K562 (cell line): ENCODE data around the gene OSCP1. TPM values are rescaled to one million over a fixed set of nuclear protein-coding genes. Genes with fewer than 3 reads are reported as not detected.

Source experiments
- CHD2 ChIP-seq: IDR thresholded peaks from 2 replicates; pipeline ENCODE4 v1.6.1; 2011; ENCODE audit warnings: low read depth, low read length
- HDAC3 ChIP-seq: fragments of 450-650 bp; IDR thresholded peaks from 2 replicates; pipeline ENCODE4 v1.6.1; 2018; ENCODE audit warnings: borderline replicate concordance, mild to moderate bottlenecking, moderate library complexity; ENCODE audit not compliant: partially characterized antibody
- HDAC6 ChIP-seq: IDR thresholded peaks from 2 replicates; pipeline ENCODE4 v1.6.1; 2012; ENCODE audit warnings: low read depth, mild to moderate bottlenecking, control low read depth, inconsistent platforms, low read length, moderate library complexity
- MLX ChIP-seq, 2 experiments: fragments of 450-650 bp in 1 of 2; sonication (generic) in 1 of 2; formaldehyde crosslinking; conservative IDR thresholded peaks; 2 replicates each; pipeline versions ENCODE4 v1.4.0 to v1.8.1; 2020 to 2022; ENCODE audit warnings: mild to moderate bottlenecking in 1 of 2, missing genetic modification reagents in 1 of 2
- MNT ChIP-seq, 2 experiments: fragments of 450-650 bp; conservative IDR thresholded peaks; 2 replicates each; pipeline ENCODE4 v1.6.1; 2017; ENCODE audit warnings: mild to moderate bottlenecking in 2 of 2, moderate library complexity in 2 of 2
- NCOA2 ChIP-seq, 2 experiments: fragments of 450-650 bp; IDR thresholded peaks; 2 replicates each; pipeline ENCODE4 v1.6.1; 2018; ENCODE audit warnings: mild to moderate bottlenecking in 2 of 2, moderate library complexity in 1 of 2; ENCODE audit not compliant: partially characterized antibody in 2 of 2
- NELFE ChIP-seq: IDR thresholded peaks from 2 replicates; pipeline ENCODE4 v1.6.1; 2011; ENCODE audit warnings: mild to moderate bottlenecking; ENCODE audit not compliant: insufficient read depth, insufficient read length
- NKRF ChIP-seq: fragments of 450-650 bp; IDR thresholded peaks from 2 replicates; pipeline ENCODE4 v1.6.1; 2016; ENCODE audit warnings: borderline replicate concordance
- NR3C1 ChIP-seq: sonication (generic); formaldehyde crosslinking; IDR thresholded peaks from 2 replicates; pipeline ENCODE4 v1.8.1; 2022; ENCODE audit warnings: missing genetic modification reagents
- RFX1 ChIP-seq: fragments of 450-650 bp; IDR thresholded peaks from 2 replicates; pipeline ENCODE4 v1.6.1; 2016; ENCODE audit warnings: mild to moderate bottlenecking, moderate library complexity
- TAF1 ChIP-seq: IDR thresholded peaks from 2 replicates; pipeline ENCODE4 v1.6.1; 2011; ENCODE audit warnings: mild to moderate bottlenecking, low read length, moderate library complexity; ENCODE audit not compliant: insufficient read depth, control insufficient read depth, severe bottlenecking; ENCODE audit errors: extremely low read depth
- TAF7 ChIP-seq: fragments of 450-650 bp; IDR thresholded peaks from 2 replicates; pipeline ENCODE4 v1.6.1; 2016; ENCODE audit warnings: missing genetic modification characterization, missing compliant biosample characterization
- ZMIZ1 ChIP-seq, 2 experiments: fragments of 150-350 bp in 1 of 2; IDR thresholded peaks; 2 replicates each; pipeline ENCODE4 v1.6.1; 2012 to 2016; ENCODE audit warnings: low read depth in 2 of 2, low read length in 2 of 2, mild to moderate bottlenecking in 1 of 2, moderate library complexity in 1 of 2
- ZNF239 ChIP-seq: fragments of 250-450 bp; sonication (Bioruptor Pico); IDR thresholded peaks from 2 replicates; pipeline ENCODE4 v1.4.0; 2020; ENCODE audit warnings: mild to moderate bottlenecking
- ZNF511 ChIP-seq: sonication (generic); formaldehyde crosslinking; IDR thresholded peaks from 2 replicates; pipeline ENCODE4 v1.8.0; 2022; ENCODE audit warnings: mild to moderate bottlenecking, missing genetic modification reagents
- ZNF644 ChIP-seq: fragments of 200-800 bp; sonication (Bioruptor generic); IDR thresholded peaks from 2 replicates; pipeline ENCODE4 v1.6.1; 2016; ENCODE audit warnings: low read depth, missing genetic modification characterization, missing compliant biosample characterization
- ZNF740 ChIP-seq, 3 experiments: fragments of 200-800 bp in 1 of 3; sonication (Bioruptor generic) in 1 of 3; sonication (generic) in 1 of 3; formaldehyde crosslinking in 1 of 3; IDR thresholded peaks; 2 replicates each; pipeline versions ENCODE4 v1.6.1 to v1.8.0; 2016 to 2022; ENCODE audit warnings: mild to moderate bottlenecking in 2 of 3, missing compliant biosample characterization in 2 of 3, missing genetic modification characterization in 2 of 3, missing genetic modification reagents in 1 of 3
- polyA plus RNA-seq, 8 experiments: library from polyadenylated mRNA; depleted of rRNA in 4 of 8; stranded (reverse) in 5 of 8; unstranded in 3 of 8; fragments of >200 nt; fragmentation: Nextera tagmentation in 2 of 8; fragmentation: Illumina TruSeq in 1 of 8; extraction: Ambion mirVana in 2 of 8; extraction: Trizol in 1 of 8; gene quantifications; 2 replicates each; pipeline versions ENCODE4 v1.2.1 to v1.2.3, GENCODE V29; 2011 to 2014; ENCODE audit warnings: inconsistent platforms in 1 of 8, missing spikeins in 1 of 8
- total RNA-seq, 7 experiments: library from RNA; depleted of rRNA in 6 of 7; stranded (reverse); fragments of >200 nt in 6 of 7; fragmentation: Illumina TruSeq in 2 of 7; extraction: Trizol in 2 of 7; gene quantifications; 2 replicates each; pipeline versions ENCODE4 v1.2.1 to v1.2.3, GENCODE V29; 2011 to 2021; ENCODE audit warnings: low replicate concordance in 1 of 7

The OSCP1 gene
- total and polyA plus RNA-seq, 9 of the 15 experiments (the other 6 are each of a cell fraction or from before 2014, with no cell fraction given): 0.15 to 0.40 (median 0.33) TPM; not detected in 5

GRCh38 chr1:36492491-36492890 lies 42.2 kb upstream of the OSCP1 start (continued):
- no peak for TF ChIP-seq TAF7 (tag)
- no peak for TF ChIP-seq RFX1
- no peak for TF ChIP-seq NKRF
- no peak for TF ChIP-seq NCOA2 (IDR thresholded peaks at IDR 0.05; ENCODE audit: partially characterized antibody in 2 of 2)
- no peak for TF ChIP-seq ZNF511
- no peak for TF ChIP-seq NR3C1 (CRISPR knock-in tag)
- no peak for TF ChIP-seq ZNF740 (CRISPR knock-in tag; IDR thresholded peaks at IDR 0.05)
- no peak for TF ChIP-seq ZNF740 (tag; IDR thresholded peaks at IDR 0.05)
- peak; percentile 24 for TF ChIP-seq TAF1
- no peak for TF ChIP-seq HDAC6
- no peak for TF ChIP-seq NELFE
- TF ChIP-seq MNT (conservative IDR thresholded peaks at IDR 0.05): 0 out of 4 replicates have a peak, but pooled peaks of 1 of the 2 experiments have one; percentile 45
- peak in 1 of 2 experiments; percentile 73; a peak in 1 of 4 replicates for TF ChIP-seq ZMIZ1 (IDR thresholded peaks at IDR 0.05; ENCODE audit: low read depth in 2 of 2, low read length in 2 of 2)
- no peak for TF ChIP-seq CHD2
- peak; percentile 21 for TF ChIP-seq HDAC3
- no peak for TF ChIP-seq ZNF239 (CRISPR knock-in tag)
- no peak for TF ChIP-seq ZNF644 (tag)
- no peak for TF ChIP-seq MLX (CRISPR knock-in tag; conservative IDR thresholded peaks at IDR 0.05)
